Spinal cord (tissue), 10 donors: ENCODE results near the gene SHC3. TPM values are rescaled to one million over a fixed set of nuclear protein-coding genes. Genes with fewer than 3 reads are reported as not detected.
A peak's percentile ranks its signal among the peaks of the same experiment; 100 is the strongest.

Source experiments
- DNase-seq, 6 donors: peaks; one replicate each; pipeline versions ENCODE4 v3.0.0 to v3.0.0-alpha.2; 2013 to 2015; ENCODE audit warnings: low spot score in 6 of 6, low read depth in 4 of 6
- H3K27ac ChIP-seq: one replicate; pipeline ENCODE4 v1.5.1; 2013; ENCODE audit warnings: low read depth, low read length, control low read depth
- H3K27me3 ChIP-seq: one replicate; pipeline ENCODE4 v1.6.1; 2013; ENCODE audit warnings: low read length; ENCODE audit not compliant: control insufficient read depth, insufficient read depth
- H3K36me3 ChIP-seq: one replicate; pipeline ENCODE4 v1.6.1; 2013; ENCODE audit warnings: low read length; ENCODE audit not compliant: control insufficient read depth, insufficient read depth
- H3K4me1 ChIP-seq: one replicate; pipeline ENCODE4 v1.6.1; 2013; ENCODE audit warnings: low read length; ENCODE audit not compliant: control insufficient read depth, insufficient read depth
- H3K4me3 ChIP-seq: one replicate; pipeline ENCODE4 v1.5.1; 2013; ENCODE audit warnings: low read depth, low read length, control low read depth
- H3K9me3 ChIP-seq: one replicate; pipeline ENCODE4 v1.6.1; 2013; ENCODE audit warnings: low read length; ENCODE audit not compliant: control insufficient read depth, insufficient read depth
- WGBS: methylation state at CpG from one replicate; pipeline ENCODE4 v1.1.5; 2013; ENCODE audit warnings: missing lambda C conversion rate; ENCODE audit not compliant: insufficient coverage; 5-methylcytosine and 5-hydroxymethylcytosine counted together
- polyA plus RNA-seq, 2 donors: library from polyadenylated mRNA; unstranded; fragments of 120-200 nt; gene quantifications; one replicate each; pipeline ENCODE4 v1.2.1, GENCODE V29; 2013; ENCODE audit not compliant: insufficient read length in 2 of 2
- total RNA-seq, 2 donors: library from RNA; depleted of rRNA in 1 of 2; stranded (reverse); fragments of 120-200 nt in 1 of 2; fragments of >200 nt in 1 of 2; gene quantifications; one replicate each; pipeline versions ENCODE4 v1.2.3 to v1.2.4, GENCODE V29; 2013 to 2014
- donor health status: healthy.

The SHC3 gene
- total and polyA plus RNA-seq, 4 donors, result 15.5 to 50.3 (median 30.1) TPM

DNA sequence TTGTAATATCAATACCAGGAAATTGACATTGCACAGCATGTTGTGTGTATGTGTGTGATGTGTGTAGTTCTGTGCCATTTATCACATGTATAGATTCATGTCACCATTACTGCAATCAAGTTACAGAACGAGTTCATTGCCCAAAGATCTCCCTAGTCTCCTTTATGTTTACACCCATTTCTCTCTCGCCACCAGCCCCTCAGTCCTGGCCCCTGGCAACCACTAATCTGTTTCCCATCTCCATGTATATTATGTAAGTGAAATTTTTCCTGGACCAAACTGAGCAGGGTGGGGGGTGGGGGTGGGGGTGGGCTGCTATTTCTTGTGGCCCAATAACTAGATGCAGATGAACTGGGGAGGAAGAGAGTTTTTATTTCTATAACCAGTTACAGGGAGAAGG is 198.8 kb downstream of the SHC3 start:
- H3K4me3 ChIP-seq, result no peak overlapping the region
- no peaks in the 10 kb centered on the region for H3K27me3 ChIP-seq
- no peaks in the 10 kb centered on the region for H3K36me3 ChIP-seq
- H3K4me1 ChIP-seq, result peaks cover 4% of the 10 kb centered on the region
- no peak overlapping the region for H3K27ac ChIP-seq
- no peak for DNase-seq
- no CpG with 5 or more reads among the region's 2 CpGs for WGBS
- H3K9me3 ChIP-seq, result peaks cover 5% of the 10 kb centered on the region

DNA sequence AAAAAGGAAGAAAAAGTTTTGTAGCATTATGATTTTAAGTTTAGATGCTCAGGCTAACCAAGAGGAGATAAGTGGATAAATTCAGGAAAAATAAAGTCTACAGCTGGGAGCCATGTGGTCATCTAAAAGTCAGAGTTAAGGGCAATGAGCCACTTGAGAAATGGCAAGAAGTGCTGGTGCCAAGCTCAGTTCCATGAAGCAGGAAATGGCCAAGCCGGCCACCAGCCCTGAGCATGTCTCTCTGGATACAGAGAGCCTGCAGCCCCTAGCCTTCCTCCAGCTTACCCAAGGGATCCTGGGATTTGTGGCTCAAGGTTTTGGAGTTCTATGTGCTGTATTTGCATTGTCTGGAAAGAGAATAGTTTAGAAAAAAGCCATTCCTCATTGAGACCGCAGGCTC is 199.6 kb downstream of the SHC3 start:
- H3K9me3 ChIP-seq, result peaks cover 5% of the 10 kb centered on the region
- WGBS, result 100% methylated on average over 2 of the region's 2 CpGs
- DNase-seq, result no peak
- H3K27me3 ChIP-seq, result no peaks in the 10 kb centered on the region
- no peak overlapping the region for H3K4me3 ChIP-seq
- H3K36me3 ChIP-seq, result no peaks in the 10 kb centered on the region
- H3K27ac ChIP-seq, result no peak overlapping the region
- H3K4me1 ChIP-seq, result peaks cover 4% of the 10 kb centered on the region

DNA sequence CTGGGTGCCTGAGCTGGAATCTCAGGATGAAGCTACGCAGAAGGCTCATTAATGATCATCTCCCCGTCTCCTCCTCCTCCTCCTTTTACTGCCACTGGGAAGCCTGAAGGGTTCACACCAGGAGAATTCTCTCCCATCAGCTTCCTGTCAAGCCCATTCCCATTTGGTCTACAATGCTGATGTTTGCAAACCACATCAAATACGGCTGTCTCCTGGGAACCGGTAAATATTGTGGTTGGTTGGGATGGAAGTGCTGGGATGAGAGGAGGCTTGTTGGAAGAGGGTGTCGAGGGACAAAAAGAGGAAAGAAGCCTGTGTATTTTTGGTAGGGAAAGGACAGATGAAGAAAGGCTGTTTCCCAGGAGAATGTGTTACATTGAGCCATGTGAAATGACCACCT is 200.6 kb downstream of the SHC3 start:
- Histone ChIP-seq H3K4me3 (no peak overlapping the region), H3K9me3 (peaks cover 5% of the 10 kb centered on the region), H3K27me3 (no peaks in the 10 kb centered on the region), H3K27ac (no peak overlapping the region), H3K36me3 (no peaks in the 10 kb centered on the region), H3K4me1 (peaks cover 4% of the 10 kb centered on the region)
- WGBS, result 86% methylated on average over 5 of the region's 5 CpGs
- no peak for DNase-seq

DNA sequence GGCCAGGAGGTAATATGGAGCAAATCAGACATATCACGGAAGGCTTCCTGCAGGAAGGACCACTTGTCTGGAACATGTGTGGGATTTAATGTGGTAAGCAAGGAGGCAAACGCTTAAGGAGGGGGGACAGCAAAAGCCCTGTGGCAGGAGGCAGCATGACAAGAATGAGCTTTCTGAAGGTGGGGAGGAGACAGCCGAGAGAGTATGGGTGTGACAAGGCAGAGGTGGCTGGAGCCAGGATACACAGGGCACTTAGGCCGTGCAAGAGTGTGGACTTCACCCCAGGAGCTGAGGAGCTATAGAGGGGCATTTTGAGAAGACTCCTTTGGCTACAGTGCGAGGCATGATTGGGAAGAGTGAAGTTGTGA is 201.7 kb downstream of the SHC3 start:
- Histone ChIP-seq H3K36me3 (no peaks in the 10 kb centered on the region), H3K27ac (no peak overlapping the region), H3K27me3 (no peaks in the 10 kb centered on the region), H3K9me3 (peaks cover 5% of the 10 kb centered on the region), H3K4me1 (peaks cover 4% of the 10 kb centered on the region), H3K4me3 (no peak overlapping the region)
- 89% methylated on average over 5 of the region's 5 CpGs for WGBS
- DNase-seq, result no peak

DNA sequence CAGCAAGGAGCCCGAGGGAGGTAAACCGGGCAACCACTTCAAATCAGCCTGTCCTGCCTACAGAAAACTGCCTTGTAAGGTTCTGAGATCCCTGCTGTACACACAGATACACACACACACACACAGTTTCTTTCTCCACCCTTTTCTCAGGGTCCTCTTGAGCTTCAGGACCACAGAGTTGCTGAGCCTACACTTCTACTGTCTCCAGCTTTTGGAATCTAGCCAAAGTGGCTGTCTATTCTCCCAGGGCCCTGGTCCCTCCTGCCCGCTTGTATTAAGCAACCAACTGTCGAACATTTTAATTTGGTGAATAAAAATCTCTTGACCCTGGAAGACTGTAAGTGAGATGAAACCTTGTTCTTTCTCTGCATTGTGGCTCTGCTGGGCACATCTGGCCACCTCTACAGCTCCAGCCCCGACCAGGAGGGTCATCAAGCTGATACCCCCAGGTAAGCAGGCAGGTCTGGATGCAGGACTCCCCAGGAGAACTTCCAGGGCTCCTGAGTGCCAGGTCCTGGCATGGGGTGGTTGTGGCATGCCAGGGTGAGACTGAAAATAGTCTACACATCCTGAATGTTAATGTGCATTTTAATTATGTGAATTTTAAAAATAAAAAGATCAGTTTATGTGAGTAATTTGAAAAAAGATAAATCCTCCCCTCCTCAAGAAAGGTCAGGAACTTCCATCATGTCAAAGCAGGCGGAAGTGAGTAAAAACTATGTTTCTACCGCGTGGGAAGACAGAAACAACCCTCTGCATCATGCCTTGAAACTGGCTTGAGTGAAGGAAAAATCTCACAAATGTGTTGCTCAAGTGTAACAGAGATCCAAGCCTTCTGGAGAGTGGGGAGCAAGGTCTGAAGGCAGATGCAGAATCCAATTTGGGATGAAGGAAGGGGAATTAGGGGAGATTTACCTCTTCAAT is 202.4 kb downstream of the SHC3 start:
- Histone ChIP-seq H3K4me1 (peaks cover 4% of the 10 kb centered on the region), H3K4me3 (no peak overlapping the region), H3K27ac (no peak overlapping the region), H3K36me3 (no peaks in the 10 kb centered on the region), H3K27me3 (no peaks in the 10 kb centered on the region), H3K9me3 (peaks cover 5% of the 10 kb centered on the region)
- 78% methylated on average over 5 of the region's 8 CpGs for WGBS
- peak in 2 of 6 donors; percentile 32 to 37 for DNase-seq

DNA sequence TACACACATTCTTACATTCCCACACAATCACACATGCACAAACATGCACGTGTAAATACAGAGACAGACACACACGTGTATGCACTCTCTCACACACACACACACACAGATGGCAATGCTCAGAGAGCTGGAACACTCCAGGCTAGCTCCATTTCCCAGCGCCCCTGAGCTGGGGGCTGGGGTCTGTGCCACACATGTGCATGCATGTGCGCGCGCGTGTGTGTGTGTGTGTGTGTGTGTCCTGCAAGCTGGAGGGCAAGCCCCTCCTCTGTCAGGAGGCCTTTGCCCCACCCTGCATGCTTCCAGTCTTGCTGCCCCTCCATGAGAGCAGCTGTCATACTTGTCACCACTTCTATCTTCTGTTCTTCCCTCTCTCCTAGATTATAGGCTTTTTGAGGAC is 204.0 kb downstream of the SHC3 start:
- Histone ChIP-seq H3K27me3 (no peaks in the 10 kb centered on the region), H3K36me3 (no peaks in the 10 kb centered on the region), H3K9me3 (no peaks in the 10 kb centered on the region), H3K4me3 (no peak overlapping the region), H3K4me1 (peaks cover 4% of the 10 kb centered on the region), H3K27ac (no peak overlapping the region)
- DNase-seq, result no peak
- 83% methylated on average over 4 of the region's 7 CpGs for WGBS

DNA sequence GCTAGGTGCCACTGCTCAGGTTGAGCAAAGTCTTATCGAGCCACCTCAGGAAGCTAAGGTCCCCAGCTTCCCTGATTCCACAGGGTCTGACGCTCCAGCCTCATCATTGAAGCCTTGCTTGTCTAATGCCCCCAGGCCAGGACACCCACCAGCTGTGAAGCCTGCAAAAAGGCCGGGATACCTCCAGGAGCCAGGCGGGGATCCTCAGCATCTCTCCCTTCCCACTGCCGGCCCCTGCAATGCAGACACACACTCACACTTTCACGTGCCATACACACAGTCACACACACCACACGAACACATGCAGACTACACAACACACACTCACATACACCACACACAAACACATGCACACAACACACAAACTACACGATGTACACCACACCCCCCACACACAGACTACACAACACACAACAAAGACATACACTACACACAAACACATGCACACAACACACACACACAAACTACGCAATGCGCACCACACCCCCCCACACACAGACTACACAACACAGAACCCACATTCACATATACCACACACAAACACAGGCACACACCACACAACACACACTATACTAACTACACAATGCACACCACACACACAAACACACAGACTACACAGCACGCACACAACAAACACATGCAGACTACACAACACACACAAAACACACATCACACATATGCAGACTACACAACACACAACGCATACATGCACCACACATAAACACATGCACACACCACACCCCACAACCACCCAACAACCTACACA is 205.2 kb downstream of the SHC3 start:
- no peak overlapping the region for H3K27ac ChIP-seq
- WGBS, result 96% methylated on average over 12 of the region's 12 CpGs
- H3K36me3 ChIP-seq, result no peaks in the 10 kb centered on the region
- H3K9me3 ChIP-seq, result no peaks in the 10 kb centered on the region
- DNase-seq, result no peak
- H3K4me3 ChIP-seq, result no peak overlapping the region
- peaks cover 4% of the 10 kb centered on the region for H3K4me1 ChIP-seq
- no peaks in the 10 kb centered on the region for H3K27me3 ChIP-seq

DNA sequence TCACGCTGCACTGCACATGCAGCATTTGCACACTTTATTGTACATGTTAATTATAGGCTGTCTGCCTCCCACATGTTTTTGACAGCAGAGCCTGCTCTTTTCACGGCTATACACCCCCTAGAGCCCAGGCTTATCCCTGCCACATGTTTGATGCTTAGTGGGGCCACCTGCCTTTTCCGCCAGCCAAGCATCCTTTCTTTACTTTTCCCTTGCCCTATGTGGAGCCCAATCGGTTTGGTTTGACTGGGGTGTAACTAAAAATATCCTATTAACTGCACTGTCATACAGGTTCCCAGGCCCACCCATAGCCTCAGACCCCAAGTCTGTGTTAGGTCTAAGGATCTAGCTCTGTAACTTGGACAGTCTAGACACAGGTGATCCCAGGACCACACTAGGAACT is 206.2 kb downstream of the SHC3 start:
- Histone ChIP-seq H3K9me3 (no peaks in the 10 kb centered on the region), H3K27ac (no peak overlapping the region), H3K27me3 (no peaks in the 10 kb centered on the region), H3K36me3 (no peaks in the 10 kb centered on the region), H3K4me3 (no peak overlapping the region), H3K4me1 (peaks cover 4% of the 10 kb centered on the region)
- no peak for DNase-seq
- WGBS, result 93% methylated on average over 3 of the region's 4 CpGs

DNA sequence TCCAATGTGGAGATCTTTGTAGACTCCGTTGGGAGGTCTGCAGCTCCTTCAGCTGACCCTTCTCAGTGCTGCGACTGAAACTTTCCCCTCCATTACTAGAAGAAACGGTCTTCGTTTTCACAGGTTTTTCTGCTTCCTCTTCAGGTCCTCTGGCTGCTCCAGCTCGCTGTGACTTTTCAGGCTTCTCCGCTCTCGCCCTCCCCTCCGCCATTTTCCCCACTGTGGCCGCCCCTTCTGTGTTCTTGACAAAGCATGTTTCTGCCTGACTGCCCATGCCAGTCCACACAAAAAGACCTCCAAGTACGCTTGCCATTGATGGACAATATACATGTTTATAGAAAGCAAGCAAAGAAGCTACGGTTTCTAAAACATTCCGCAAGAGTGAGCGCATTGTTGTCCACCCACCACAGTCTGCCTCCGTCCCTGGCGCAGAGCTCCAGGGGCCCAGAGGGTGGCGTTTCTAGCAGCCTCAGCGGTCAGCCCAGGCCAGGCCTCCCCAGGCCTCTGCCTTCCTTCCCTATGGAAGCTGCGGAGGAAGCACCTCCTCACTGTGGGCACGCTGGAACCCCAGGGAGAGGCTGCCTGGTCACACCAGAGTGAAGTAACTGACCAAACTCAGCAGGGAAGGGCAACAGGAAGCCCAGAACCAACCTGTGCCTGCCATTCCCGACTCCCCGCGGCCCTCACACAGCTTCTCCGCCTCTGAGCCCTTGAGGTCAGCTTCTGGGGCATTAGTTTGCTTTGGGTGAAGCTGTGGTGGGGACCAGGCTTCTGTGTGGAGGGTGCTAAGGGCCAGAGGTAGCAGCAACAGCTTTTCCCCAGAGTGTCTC is 207.3 kb downstream of the SHC3 start:
- WGBS, result 45% methylated on average over 18 of the region's 23 CpGs
- DNase-seq, result peak in 1 of 6 donors; percentile 17
- H3K4me3 ChIP-seq, result no peak overlapping the region
- no peaks in the 10 kb centered on the region for H3K9me3 ChIP-seq
- H3K27ac ChIP-seq, result no peak overlapping the region
- no peaks in the 10 kb centered on the region for H3K27me3 ChIP-seq
- peaks cover 4% of the 10 kb centered on the region for H3K4me1 ChIP-seq
- H3K36me3 ChIP-seq, result no peaks in the 10 kb centered on the region
